ELR (cell line): ENCODE data around the gene ILKAP.

Experiments used
- DNase-seq: peaks from one replicate; pipeline ENCODE4 v3.0.0-alpha.2; 2015; ENCODE audit warnings: low read depth

Gene ILKAP

DNA sequence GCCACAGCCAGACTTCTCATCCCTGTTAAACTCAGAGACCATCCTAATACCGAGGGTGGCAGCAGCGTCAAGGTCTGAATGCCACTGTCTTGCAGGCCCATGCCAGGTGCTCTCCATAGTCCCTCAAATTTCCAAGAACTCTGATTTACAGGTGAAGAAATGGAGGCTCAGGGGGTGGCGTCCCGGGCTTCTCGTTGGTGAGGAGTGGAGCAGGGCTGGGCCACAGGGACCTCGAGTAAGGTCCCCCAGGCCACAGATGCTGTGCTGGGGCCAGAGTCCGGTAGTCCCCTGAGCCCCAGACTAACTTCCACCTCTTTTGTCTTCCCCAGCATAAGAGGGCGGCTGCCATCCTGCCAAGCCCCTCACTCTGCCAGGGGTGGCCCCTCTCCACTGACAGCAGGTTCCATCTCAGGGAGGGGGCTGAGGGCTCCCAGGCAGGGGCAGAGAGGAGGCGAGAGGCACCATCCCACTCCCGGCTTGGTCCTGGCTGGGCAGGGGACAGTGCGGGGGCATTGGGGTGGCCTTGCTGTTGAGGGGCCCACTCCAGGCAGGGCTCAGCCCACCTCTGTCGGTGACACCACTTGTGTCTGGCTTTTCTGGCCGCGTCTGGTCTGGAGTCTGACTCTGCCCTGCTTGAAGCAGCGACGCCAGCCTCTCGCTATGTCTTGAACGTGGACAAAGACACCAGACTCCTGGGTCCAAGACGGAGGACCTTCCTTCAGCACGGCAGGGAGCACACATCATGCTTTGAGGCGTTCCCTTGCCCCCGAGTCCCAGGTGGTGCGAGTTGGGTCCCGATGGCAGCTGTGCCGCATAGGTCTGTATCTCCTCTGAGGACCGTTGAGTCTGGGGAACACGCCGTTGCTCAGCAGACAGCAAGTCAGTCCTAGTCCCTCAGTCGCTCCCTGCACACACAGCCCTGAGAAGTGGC lies 80.9 kb downstream of the ILKAP start:
- no peak for DNase-seq

DNA sequence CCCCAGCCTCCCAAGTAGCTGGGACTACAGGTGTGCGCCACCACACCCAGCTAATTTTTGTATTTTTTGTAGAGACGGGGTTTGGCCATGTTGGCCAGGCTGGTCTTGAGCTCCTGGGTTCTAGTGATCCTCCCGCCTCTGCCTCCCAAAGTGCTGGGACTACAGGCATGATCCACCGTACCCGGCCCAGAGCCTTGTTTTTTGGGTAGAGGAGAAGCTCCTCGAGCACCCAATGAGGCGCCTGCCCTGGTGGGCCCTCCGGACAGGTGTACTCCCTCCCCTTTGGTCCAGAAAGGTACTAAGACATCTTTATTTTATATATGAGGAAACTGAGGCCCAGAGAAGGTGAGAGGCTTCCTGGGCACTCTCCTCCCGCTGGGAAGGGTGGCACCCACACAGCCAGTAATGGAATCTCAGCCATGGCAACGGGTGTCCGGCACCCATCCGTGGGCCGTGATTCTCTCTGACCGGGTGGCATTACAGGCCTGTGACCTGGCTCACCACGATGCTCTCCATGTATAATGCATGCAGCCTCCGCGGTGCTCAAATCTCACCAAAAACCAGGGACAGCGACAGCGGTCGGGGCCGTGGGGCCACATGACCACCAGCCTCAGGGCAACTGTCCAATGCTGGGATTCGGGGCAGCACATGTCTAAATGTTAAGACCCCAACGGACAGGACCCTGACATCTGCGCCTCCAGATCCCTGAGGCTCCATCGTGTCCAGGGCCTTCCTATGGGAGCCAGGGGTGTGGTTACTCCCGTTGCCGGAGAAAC lies 81.8 kb downstream of the ILKAP start:
- no peak for DNase-seq

DNA sequence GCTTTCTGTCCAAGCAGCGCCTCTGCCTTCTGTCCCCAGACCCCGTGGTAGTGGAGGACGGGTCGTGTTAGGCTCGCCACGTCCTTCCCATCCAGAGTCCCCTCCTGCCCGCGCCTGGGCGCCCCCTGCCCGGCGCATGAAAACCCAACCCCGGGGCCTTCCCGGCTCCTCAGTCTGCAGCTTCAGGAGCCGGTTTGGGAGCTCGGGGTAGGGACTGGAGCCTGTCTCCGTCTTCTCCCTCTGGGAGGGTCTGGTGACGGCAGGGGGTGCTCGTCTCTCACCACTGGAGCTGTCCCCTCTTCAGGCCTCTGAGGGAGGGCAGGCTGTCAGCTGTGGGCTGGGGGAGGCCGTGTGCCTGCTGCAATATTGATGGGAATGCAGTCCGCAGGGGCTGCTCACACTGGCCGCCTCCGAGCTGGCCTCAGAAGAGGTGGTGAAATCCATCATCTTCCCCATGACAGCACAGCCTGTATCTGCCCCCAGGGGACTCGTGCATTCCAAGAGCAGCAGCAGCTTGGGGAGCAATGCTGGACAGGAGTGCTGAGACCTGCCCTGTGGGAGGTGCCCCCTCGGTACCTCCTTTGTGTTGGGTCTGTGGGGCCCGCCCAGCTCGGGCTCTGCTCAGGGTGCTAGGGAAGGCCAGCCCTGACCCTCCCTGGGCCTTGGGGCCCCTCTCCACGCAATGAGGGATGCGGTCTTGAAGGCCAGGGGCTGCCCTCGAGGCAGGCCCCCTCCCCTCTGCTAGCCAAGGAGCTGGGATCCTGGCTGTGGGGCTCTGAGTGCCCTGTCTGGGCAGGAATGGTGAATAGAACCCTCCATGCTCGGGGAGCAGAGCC lies 82.8 kb downstream of the ILKAP start:
- DNase-seq = peak; percentile 25
